MCF 10A (cell line): ENCODE measurements around the gene OTOF. TPM values are rescaled to one million over a fixed set of nuclear protein-coding genes. Genes with fewer than 3 reads are reported as not detected.

Experiments
- BruUV-seq: library from RNA; stranded (reverse); fragments of 400-500 nt; replicated peaks from 2 replicates; lab custom pipeline; 2021; lab: Mats Ljungman, UMichigan
- CTCF ChIA-PET: fragments of 300-600 bp; sonication (Branson Sonifier 250); formaldehyde crosslinking; extraction: SDS; loops from one replicate; lab custom pipeline; 2021; ENCODE audit warnings: antibody characterized with exemption, inconsistent platforms; lab: Yijun Ruan, JAX
- POLR2A ChIA-PET: fragments of 300-600, 350-650 bp; sonication (Branson Sonifier 250); formaldehyde crosslinking; extraction: SDS; loops from one replicate; lab custom pipeline; 2020; ENCODE audit warnings: antibody characterized with exemption, inconsistent platforms; lab: Yijun Ruan, JAX
- DNase-seq: peaks from one replicate; pipeline ENCODE4 v3.0.0-alpha.2; 2018; ENCODE audit not compliant: unreplicated experiment
- H3K27ac Mint-ChIP-seq: one replicate; pipeline ENCODE4 v1.8.0; 2022; ENCODE audit warnings: mild to moderate bottlenecking, low read depth, mixed read lengths; ENCODE audit not compliant: unreplicated experiment
- H3K27me3 Mint-ChIP-seq: one replicate; pipeline ENCODE4 v1.8.0; 2022; ENCODE audit warnings: mixed read lengths; ENCODE audit not compliant: insufficient read depth, unreplicated experiment
- H3K36me3 Mint-ChIP-seq: one replicate; pipeline ENCODE4 v1.8.0; 2022; ENCODE audit warnings: mild to moderate bottlenecking, moderate library complexity, mixed read lengths; ENCODE audit not compliant: insufficient read depth, unreplicated experiment
- H3K4me1 Mint-ChIP-seq: one replicate; pipeline ENCODE4 v1.8.0; 2022; ENCODE audit warnings: mixed read lengths; ENCODE audit not compliant: insufficient read depth, unreplicated experiment
- H3K4me3 Mint-ChIP-seq: one replicate; pipeline ENCODE4 v1.8.0; 2022; ENCODE audit warnings: mild to moderate bottlenecking, moderate library complexity, mixed read lengths; ENCODE audit not compliant: unreplicated experiment
- H3K9me3 Mint-ChIP-seq: one replicate; pipeline ENCODE4 v1.8.0; 2022; ENCODE audit warnings: mixed read lengths; ENCODE audit not compliant: unreplicated experiment
- intact Hi-C: fragments of 100-400 bp; cut with micrococcal nuclease; formaldehyde crosslinking; loops from 2 replicates; pipeline ENCODE4 v1.14.1; 2022
- total RNA-seq: library from RNA; stranded (reverse); gene quantifications from 2 replicates; pipeline ENCODE4 v1.2.3, GENCODE V29; 2022
- TF ChIP-seq, protein P1 (sequence below): fragments of 200-600 bp; IDR thresholded peaks from one replicate; pipeline ENCODE4 v1.8.0; 2022; ENCODE audit warnings: antibody characterized with exemption, mild to moderate bottlenecking; ENCODE audit not compliant: unreplicated experiment

The OTOF gene
- total RNA-seq, 1 experiment from 2014 or later, result not detected

DNA sequence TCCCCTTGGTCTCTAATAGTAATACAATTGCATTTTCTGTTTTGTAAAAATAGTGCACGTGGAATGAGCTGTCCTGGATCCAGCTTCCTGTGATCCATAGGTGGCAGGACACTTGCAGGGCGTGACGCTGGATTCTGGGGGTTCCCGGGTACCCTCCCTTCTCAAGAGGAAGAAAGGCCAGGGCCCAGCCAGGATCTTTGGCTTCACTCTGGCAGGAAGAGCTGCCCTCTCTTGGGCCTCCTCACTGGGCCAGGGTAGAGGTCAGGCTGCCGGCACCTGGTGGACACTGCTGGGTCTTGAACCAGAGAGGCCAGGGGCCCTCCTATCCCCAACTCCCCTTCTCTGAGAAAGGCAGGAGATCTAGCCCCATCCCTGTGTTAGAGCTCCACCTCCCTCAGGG lies 37.8 kb upstream of the OTOF start:
- POLR2A ChIA-PET, result interaction anchor here (0.6 kb wide), 1 partner anchor 975 kb away, joined by 3 read pairs; no protein-coding TSS in a partner anchor
- intact Hi-C loops, result no loop called here
- no peaks in the 10 kb centered on the region for H3K36me3 Mint-ChIP-seq
- DNase-seq, result no peak
- H3K27me3 Mint-ChIP-seq, result peaks cover 61% of the 10 kb centered on the region
- no peaks in the 10 kb centered on the region for H3K4me1 Mint-ChIP-seq
- no peaks in the 10 kb centered on the region for H3K9me3 Mint-ChIP-seq
- no TSS peak for BruUV-seq
- TF ChIP-seq, protein P1, sequence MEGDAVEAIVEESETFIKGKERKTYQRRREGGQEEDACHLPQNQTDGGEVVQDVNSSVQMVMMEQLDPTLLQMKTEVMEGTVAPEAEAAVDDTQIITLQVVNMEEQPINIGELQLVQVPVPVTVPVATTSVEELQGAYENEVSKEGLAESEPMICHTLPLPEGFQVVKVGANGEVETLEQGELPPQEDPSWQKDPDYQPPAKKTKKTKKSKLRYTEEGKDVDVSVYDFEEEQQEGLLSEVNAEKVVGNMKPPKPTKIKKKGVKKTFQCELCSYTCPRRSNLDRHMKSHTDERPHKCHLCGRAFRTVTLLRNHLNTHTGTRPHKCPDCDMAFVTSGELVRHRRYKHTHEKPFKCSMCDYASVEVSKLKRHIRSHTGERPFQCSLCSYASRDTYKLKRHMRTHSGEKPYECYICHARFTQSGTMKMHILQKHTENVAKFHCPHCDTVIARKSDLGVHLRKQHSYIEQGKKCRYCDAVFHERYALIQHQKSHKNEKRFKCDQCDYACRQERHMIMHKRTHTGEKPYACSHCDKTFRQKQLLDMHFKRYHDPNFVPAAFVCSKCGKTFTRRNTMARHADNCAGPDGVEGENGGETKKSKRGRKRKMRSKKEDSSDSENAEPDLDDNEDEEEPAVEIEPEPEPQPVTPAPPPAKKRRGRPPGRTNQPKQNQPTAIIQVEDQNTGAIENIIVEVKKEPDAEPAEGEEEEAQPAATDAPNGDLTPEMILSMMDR, result no peak
- H3K4me3 Mint-ChIP-seq, result no peak overlapping the region
- no peak overlapping the region for H3K27ac Mint-ChIP-seq
- CTCF ChIA-PET, result interaction anchor here (1.7 kb wide), 1 partner anchor 63 kb away, joined by 6 read pairs; no protein-coding TSS in a partner anchor

DNA sequence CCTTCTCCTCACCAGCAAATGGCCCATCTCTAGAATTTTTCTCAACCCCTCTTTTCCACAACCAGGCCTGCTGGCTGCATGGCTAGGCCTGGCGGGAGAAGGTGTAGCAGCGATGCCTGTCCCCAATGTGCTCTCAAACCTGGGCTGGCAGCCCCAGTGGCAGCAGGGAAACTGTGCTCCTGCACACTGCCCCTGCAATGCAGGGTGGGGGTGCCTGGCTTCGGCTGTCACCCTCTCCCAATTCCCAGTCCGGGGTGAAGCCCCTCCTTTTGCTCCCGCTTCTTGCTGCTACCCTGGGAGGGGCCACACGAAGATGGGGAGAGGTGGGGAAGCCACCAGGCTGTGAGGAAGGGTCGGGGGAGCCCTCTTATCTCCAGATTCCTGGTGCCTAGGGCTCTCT lies 36.1 kb upstream of the OTOF start:
- H3K27me3 Mint-ChIP-seq, result peaks cover 61% of the 10 kb centered on the region
- no peaks in the 10 kb centered on the region for H3K9me3 Mint-ChIP-seq
- no TSS peak for BruUV-seq
- ChIA-PET POLR2A (no interaction called here), CTCF (interaction anchor here (0.6 kb wide), 1 partner anchor 434 kb away, joined by 3 read pairs; no protein-coding TSS in a partner anchor)
- TF ChIP-seq, protein P1, result no peak
- H3K4me3 Mint-ChIP-seq, result no peak overlapping the region
- no peak overlapping the region for H3K27ac Mint-ChIP-seq
- peaks cover 6% of the 10 kb centered on the region for H3K36me3 Mint-ChIP-seq
- H3K4me1 Mint-ChIP-seq, result no peaks in the 10 kb centered on the region
- intact Hi-C loops, result no loop called here
- no peak for DNase-seq

DNA sequence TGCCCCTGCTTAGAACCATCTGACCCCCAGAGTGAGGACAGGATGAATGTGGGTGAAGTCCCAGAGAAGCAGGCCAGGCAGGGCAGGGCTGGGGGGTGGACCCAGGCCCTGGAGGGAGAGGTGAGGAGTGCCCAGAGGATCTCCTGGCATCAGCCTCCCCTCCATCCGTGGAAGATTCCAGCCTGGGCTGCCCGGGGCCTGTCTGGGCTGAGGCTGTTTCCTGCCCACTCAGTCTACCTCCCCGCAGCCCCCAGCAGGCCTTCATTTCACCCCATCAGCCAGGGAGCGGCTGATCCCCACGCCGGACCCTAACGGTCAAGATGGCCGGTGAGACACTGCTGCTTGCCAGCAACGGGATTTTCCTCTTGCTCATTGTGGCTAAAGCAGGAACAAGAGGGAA lies 35.3 kb upstream of the OTOF start:
- no TSS peak for BruUV-seq
- POLR2A ChIA-PET, result no interaction called here
- TF ChIP-seq, protein P1, result no peak
- Mint-ChIP-seq H3K27me3 (peaks cover 62% of the 10 kb centered on the region), H3K4me3 (no peak overlapping the region), H3K36me3 (peaks cover 6% of the 10 kb centered on the region), H3K9me3 (no peaks in the 10 kb centered on the region), H3K27ac (no peak overlapping the region), H3K4me1 (no peaks in the 10 kb centered on the region)
- intact Hi-C loops, result no loop called here
- DNase-seq, result no peak
- CTCF ChIA-PET, result no interaction called here

DNA sequence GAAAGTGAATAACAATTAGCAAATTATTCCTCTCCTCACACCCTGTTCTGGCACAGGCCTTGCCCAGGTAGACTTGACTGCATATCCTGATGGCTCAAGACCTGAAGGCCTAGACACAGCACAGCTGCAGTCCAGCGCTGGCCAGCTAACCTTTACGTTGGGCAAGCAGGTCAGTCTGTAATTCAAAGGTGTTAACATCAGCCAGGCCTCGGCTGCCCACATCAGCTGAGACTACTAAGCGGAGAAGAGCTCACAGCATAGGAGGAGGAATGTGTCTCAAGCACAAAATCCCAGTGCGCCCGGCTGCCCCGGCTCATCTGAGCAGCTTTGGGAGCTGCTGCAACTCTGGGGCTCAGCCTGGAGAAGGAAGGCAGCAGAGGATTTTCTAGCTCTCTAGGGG lies 33.5 kb upstream of the OTOF start:
- H3K4me3 Mint-ChIP-seq, result no peak overlapping the region
- POLR2A ChIA-PET, result no interaction called here
- no TSS peak for BruUV-seq
- H3K27me3 Mint-ChIP-seq, result peaks cover 54% of the 10 kb centered on the region
- CTCF ChIA-PET, result interaction anchor here (0.6 to 1.3 kb wide), 3 partner anchors 22 to 95 kb away, joined by 3 to 5 read pairs (median 4); no protein-coding TSS in a partner anchor
- TF ChIP-seq, protein P1, result no peak
- intact Hi-C loops, result no loop called here
- H3K27ac Mint-ChIP-seq, result no peak overlapping the region
- peaks cover 6% of the 10 kb centered on the region for H3K36me3 Mint-ChIP-seq
- H3K9me3 Mint-ChIP-seq, result no peaks in the 10 kb centered on the region
- DNase-seq, result no peak
- H3K4me1 Mint-ChIP-seq, result no peaks in the 10 kb centered on the region
